Esophagus muscularis mucosa (tissue), 4 donors: ENCODE data around the gene NCAM1.

ENCODE experiments used
- CTCF ChIP-seq, 3 experiments: fragments of 200-600 bp in 2 of 3; fragments of 450-650 bp in 1 of 3; sonication (generic) in 2 of 3; IDR thresholded peaks; one replicate each; pipeline ENCODE4 v1.5.1; 2017 to 2019; ENCODE audit warnings: antibody characterized with exemption in 3 of 3, mild to moderate bottlenecking in 2 of 3, moderate library complexity in 1 of 3
- EP300 ChIP-seq: sonication (generic); formaldehyde crosslinking; IDR thresholded peaks from one replicate; pipeline ENCODE4 v1.6.1; 2017; ENCODE audit warnings: antibody characterized with exemption
- POLR2A ChIP-seq: fragments of 450-650 bp; IDR thresholded peaks from one replicate; pipeline ENCODE4 v1.6.1; 2017; ENCODE audit warnings: antibody characterized with exemption, moderate library complexity, mild to moderate bottlenecking, low read depth

- no peak for TF ChIP-seq EP300
- TF ChIP-seq CTCF (IDR thresholded peaks at IDR 0.05): no peak
- no peak for TF ChIP-seq POLR2A
These were observed 16.5 kb downstream of the NCAM1 start for GRCh38 chr11:112977755-112978154.
